ENCODE measurements around the gene EXTL2.
"Not testable (repeated sequence)": the region's sequence is repeated elsewhere in the genome, so short reads cannot be mapped to it uniquely, and the experiment has no call there.

EXTL2 gene

GRCh38 chr1:100852976-100853375 is 41.7 kb downstream of the EXTL2 start:
- no peak for DNase-seq
- TF ChIP-seq GATA1 (IDR thresholded peaks at IDR 0.05; ENCODE audit: low read depth, low read length), result no peak
- TF ChIP-seq POLR2A (IDR thresholded peaks at IDR 0.05; ENCODE audit: low read length), result no peak

GRCh38 chr1:100851726-100852125 is 42.9 kb downstream of the EXTL2 start:
- no peak for DNase-seq
- no peak for TF ChIP-seq GATA1 (IDR thresholded peaks at IDR 0.05; ENCODE audit: low read depth, low read length)
- TF ChIP-seq POLR2A (IDR thresholded peaks at IDR 0.05; ENCODE audit: low read length), result no peak

DNA sequence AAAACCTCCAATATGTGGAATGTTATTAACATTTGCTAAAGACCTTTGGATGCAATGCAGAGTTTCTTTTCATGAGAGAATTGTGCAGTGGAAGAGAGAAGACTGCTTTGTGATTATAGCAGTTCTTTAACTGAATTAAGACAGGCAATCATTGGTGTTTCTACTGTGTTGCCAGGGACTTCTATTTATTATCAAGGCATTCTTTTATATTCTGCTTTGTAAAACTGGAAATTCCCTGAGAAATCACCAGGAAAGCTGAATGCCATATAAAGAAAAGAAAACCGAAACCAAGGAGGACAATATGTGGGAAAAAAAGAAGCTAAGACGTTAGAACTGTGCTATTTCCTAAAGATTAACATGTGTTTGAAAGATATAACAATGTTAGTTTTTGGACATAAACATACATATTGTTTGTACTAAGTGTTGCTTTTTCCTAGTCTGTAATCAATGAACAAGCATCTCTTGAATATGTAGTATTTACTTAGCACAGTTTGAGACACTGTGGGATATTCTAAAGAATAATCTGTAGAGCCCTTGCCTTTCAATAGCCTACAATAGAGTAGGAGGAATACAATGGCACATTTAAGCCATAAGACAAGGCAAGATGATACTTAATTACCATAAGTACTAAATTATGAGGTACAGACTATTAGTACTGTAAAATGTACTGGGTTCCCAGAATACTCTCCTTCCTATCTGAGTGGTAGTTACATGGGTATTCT is 47.1 kb downstream of the EXTL2 start:
- no peak for TF ChIP-seq GATA1 (IDR thresholded peaks at IDR 0.05; ENCODE audit: low read depth, low read length)
- no peak for TF ChIP-seq POLR2A (IDR thresholded peaks at IDR 0.05; ENCODE audit: low read length)
- DNase-seq, result no peak

GRCh38 chr1:100843160-100843559 is 51.5 kb downstream of the EXTL2 start:
- DNase-seq, result not testable (repeated sequence)

- TF ChIP-seq POLR2A (IDR thresholded peaks at IDR 0.05; ENCODE audit: low read length) (no peak), GATA1 (IDR thresholded peaks at IDR 0.05; ENCODE audit: low read depth, low read length) (no peak)
- no peak for DNase-seq
These were observed 58.5 kb downstream of the EXTL2 start for GRCh38 chr1:100835866-100836842.

DNA sequence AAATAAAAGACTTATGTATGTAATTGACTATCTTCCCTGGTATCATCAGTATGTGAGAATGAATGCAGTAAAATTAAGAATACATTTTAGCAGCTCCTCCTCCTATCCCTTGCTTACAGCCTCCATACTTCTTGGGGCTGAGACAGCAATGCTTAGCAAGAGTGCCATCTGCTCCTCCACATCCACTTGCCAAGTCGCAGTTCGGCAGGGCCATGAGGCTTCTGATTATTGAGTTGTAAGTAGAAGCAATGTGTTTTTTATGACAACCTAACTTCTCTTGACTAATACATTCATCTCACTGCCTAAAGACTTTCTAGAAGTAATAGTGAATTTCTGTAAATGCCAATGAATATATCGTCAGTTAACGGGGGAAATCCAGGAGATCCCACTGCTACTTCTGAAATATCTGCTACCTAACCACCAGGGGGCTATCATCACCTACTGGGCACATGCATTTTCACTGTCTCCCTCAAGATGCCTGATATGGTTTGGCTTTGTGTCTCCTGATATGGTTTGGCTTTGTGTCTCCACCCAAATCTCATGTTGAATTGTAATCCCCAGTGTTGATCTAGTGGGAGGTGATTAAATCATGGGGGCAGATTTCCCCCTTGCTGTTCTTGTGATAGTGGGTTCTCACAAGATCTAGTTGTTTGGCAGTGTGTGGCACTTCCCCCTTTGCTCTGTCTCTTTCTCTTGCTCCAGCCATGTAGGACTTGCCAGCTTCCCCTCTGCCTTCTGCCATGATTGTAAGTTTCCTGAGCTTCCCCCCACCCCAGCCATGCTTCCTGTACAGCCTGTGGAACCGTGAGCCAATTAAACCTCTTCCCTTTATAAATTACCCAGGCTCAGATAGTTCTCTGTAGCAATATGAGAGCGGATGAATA is 59.6 kb downstream of the EXTL2 start:
- peak; percentile 33 to 38 for DNase-seq
- TF ChIP-seq GATA1 (IDR thresholded peaks at IDR 0.05; ENCODE audit: low read depth, low read length) (no peak), POLR2A (IDR thresholded peaks at IDR 0.05; ENCODE audit: low read length) (no peak)

GRCh38 chr1:100832694-100833428 is 61.8 kb downstream of the EXTL2 start:
- DNase-seq, result no peak
- TF ChIP-seq POLR2A (IDR thresholded peaks at IDR 0.05; ENCODE audit: low read length), result no peak
- no peak for TF ChIP-seq GATA1 (IDR thresholded peaks at IDR 0.05; ENCODE audit: low read depth, low read length)

GRCh38 chr1:100825666-100826065 is 69.0 kb downstream of the EXTL2 start:
- DNase-seq, result not testable (repeated sequence)

Data from erythroblast (primary cell).